GM18517 (cell line): ENCODE data around the gene LCA5L.

Experiments used
- ATAC-seq: cut with Tn5 transposase; IDR thresholded peaks from one replicate; pipeline ENCODE4 v1.9.1; 2021; ENCODE audit warnings: mild to moderate bottlenecking, moderate library complexity; ENCODE audit not compliant: unreplicated experiment

LCA5L gene

DNA sequence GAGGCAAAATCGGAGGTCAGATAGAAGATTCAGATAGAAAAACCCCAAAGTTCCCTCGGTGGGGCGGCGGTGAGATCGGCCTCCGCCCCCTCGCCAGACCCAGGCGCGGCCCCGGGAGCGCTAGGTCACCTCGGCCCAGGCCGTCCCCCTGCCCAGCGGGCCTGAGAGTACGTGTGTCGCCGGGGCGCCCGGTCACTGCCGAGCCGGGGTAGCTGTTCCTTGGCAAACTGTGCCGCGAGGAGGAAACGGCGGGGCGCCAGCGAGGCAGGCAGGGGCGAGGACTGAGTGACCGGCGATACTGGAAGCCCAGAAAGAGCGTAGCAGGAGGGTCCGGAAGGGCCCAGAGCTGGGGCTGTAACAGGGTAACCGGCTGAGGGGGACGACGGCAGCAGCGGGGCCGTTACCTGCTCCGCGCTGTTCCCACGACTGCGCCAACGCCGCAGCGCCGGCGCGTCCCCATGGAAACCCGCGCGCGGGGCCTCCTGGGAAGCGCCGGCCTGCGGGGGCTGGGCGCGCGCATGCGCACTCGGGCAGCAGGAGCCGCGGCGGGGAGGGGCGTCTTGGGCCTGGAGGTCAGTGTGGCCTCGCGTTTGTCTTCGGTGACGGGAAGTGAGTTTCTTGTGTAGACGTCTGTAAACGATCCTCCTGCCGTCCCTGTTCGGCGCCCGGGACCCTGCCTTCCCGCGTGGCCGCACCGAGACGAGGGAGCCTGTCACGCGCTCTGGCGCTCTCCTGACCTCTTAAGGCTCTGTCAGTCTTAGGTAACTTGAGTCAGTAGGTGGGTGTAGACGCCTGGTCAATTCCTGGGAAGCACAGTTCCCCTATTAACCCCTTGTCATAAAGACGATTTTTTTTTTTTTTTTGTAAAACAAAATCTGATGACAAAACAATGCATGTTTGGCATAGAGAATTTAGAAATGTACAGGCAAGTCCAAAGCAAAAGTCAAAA is at the start of gene LCA5L:
Gene LCA5L, minus strand, starts transcription at position 458 of the 949 bp plus-strand sequence. CDS start 17,285 bp downstream, outside the sequence.
- peak; percentile 81 for ATAC-seq

DNA sequence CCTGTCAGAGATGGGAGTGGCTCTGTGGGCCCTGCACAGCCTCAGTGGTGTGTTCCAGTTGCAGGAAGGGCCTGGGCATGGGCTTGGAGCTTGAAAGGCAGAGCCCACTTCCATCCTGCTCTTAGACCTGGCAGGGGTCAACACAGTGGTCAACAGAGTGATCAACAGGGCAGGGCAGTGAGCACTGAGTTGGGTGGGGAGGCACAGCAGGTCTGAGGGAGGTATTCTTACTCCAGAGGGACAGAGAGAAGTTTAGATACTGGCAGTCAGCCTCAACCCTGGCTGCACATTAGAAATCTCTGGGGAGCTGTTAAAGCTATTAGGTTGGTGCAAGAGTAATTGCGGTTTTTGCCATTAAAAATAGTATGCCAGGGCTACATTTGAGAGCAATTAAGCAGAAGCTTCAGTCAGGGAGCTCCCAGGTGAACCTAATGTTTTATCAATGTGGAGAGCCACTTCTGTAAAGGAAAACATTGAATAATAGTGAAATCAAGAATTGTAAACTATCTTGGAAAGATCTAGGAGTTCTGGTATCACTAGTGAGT is 43.9 kb upstream of the LCA5L start:
- ATAC-seq = no peak

DNA sequence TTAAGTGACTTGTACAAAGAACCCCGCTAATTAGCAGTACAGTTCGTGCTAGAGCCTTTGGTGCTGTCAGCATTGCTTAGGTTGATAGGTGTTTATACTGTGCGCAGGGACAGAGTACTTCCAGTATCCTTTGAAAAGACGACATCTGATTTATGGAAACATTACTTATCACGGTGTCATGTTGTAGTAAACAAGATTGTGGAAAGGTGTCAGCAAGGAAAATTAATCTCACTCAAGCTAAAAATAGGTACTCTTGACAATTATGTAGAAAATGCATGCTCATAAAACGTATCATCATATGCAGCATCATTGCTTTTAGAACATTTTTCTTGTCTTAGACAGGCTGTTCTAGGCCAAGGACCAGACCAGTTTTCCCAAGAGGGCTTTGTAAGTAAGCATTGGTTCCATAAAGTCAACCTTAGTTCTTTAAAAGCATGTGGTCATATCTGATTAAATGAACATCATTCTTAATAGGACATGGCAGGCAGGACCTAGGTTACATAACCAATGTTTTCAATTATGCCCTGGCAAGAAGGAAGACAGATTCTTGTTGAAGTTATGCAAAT is 39.2 kb upstream of the LCA5L start:
- no peak for ATAC-seq

DNA sequence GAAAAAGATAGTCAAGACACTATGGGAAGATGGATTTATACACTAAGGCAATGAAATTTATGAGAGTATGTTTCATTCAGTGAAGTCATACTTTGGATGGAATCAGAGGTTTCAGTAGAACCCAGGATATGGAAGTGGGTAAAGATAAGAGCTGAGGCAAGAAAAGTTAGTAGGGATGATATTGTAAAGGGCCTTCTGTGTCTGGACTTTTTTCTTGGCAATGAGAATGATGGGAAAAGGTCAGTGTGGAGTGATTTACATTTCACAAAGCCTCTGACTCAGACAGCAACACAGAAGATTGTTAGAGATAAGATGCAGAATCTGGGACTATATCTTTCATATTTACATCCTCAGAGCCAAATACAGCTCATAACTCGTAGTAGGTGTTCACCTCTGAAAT is 38.3 kb upstream of the LCA5L start:
- no peak for ATAC-seq

DNA sequence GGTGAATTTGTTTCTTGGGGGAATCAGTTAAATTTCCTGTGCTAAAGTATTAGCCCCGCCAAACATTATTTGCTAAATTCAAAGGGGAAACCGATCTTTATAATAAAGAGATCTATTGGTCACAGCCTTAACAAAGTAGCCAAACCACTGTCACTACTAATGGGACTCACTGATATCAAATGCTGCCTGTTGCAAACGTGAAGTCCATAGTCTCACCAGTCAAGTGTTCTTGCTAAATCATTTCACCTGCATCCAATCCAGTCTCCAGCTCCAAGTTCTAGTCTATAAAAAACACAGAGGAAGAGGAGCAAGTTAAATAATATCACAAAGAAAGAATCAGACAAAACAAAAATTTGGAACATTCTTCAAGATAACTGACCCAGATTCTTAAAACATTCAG is 36.3 kb upstream of the LCA5L start:
- ATAC-seq = no peak

DNA sequence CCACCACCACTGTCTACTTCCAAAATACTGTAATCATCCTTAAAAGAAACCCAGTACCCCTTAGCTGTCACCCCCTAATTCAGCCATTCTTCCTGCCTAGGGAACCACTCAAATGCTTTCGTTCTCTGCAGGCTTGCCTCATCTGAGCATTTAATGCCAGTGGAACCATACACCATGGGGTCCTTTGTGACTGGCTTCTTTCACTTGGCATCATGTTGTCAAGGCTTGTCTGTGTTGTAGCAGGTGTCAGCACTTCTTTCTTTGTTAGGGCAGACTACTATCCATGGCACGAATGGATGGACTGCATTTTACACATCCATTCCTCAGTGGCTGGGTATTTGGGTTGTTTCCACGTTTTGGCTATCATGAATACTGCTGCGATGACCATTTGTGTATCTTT is 34.7 kb upstream of the LCA5L start:
- no peak for ATAC-seq

DNA sequence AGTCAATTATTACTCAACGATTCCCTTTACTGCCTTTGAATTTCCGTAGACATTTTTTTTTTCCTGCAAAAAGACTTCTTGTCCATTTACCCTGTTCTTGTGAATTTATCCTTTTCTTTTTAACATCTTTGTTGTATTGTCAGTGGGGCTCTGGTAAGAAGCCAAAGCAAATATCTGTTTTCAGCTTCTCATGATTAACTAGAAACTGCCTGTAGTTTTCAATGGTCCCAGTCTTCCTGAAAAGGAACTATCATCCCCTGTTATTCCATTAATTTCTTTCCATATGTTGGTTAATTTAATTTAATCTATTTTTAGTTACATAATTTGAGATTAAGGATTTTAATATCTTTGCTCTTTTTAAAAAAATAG is 34.2 kb upstream of the LCA5L start:
- no peak for ATAC-seq

DNA sequence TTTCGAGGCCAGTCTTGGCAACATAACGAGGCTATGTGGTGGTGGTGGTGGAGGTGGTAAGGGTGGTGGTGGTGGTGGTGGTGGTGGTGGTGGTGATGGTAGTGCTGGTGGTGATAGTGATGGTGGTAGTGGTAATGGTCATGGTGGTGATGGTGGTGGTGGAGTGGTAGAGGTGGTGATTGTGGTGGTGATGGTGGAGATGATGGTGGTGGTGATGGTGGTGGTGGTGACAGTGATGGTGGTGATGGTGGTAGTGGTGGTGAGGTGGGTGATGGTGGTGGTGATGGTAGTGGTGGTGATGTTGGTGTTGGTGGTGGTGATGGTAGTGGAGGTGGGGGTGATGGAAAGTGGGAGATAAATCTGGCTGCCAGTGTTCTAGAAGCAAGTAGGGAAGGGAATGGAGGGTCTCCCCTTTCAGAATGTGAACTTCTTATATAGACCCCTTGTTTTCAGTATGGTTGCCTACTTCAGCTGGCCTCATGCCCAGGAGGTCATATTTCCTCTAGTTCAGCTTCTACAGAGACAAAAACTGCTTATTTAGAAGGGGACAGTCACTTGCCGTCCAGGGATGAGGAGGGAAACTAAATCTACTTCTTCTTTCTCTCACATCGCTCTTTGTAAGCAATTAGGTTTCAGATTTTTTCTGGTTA is 33.7 kb upstream of the LCA5L start:
- no peak for ATAC-seq

DNA sequence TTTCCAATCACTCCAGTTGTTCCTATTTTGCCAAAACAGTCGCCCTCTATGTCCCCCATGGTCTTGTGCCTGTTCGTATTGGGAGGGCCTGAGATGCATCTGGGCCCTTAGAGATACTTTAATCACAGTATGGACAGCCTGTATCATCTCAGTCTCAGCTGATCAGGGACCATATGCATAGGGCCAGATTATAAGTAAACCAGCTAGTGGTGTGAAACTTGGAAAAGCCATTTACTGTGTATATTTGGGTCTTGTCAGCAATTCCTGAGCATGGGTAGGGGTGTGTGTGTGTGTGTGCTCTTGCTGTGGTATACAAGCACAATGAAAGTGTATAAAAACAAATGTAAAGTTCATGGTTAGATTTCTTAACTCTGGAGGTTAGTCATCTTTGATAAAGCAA is 29.0 kb upstream of the LCA5L start:
- no peak for ATAC-seq

DNA sequence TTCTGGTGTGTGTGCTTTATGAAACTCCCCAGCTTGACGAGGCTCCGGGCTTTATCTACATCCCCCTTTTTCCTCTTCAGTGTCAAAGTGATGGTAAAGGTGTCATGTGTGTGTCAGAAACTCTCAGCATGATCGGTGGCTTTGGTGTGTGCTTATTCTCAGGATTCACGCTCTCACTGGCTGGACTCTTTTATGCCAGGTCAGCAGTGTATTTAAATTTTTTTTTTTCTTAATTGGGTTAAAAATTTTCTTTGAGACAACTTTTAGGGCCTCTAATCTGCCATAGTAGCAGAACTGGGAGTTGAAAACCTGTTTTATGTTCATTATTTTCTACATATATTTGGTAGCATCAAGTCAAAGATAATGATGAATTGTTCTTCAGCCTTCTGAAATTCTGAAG is 27.2 kb upstream of the LCA5L start:
- no peak for ATAC-seq

DNA sequence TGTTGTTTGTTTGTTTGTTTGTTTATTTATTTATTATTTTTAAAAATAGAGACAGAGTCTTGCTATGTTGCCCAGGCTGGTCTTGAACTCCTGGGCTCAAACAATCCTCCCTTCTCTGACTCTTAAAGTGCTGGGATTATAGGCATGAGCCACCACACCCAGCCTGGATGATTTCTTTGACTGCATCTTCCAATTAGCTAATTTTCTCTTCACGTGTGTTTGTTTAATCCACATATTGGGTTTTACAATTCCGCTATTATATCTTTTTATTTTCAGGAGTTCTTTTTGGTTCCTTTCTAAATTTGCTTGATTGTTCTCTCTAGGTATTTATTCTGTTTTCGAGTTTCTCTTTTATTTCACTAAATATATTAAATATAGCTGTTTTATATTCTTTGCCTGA is 26.0 kb upstream of the LCA5L start:
- ATAC-seq = no peak

DNA sequence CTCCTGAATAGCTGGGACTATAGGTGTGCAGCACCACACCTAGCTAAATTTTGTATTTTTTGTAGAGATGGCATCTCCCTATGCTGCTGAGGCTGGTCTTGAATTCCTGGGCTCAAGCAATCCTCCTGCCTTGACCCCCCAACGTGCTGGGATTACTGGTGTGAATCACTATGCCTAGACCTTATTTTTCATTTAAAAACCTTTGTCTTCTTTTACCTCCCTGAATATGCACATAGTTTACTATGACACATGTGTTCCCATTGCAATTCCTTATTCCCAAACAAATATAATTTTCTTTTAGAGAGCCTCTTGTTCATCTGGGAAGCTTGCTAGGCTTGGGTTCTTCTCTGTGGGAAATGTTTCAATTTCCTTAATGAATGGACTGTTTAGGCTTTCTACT is 23.0 kb upstream of the LCA5L start:
- ATAC-seq = no peak

DNA sequence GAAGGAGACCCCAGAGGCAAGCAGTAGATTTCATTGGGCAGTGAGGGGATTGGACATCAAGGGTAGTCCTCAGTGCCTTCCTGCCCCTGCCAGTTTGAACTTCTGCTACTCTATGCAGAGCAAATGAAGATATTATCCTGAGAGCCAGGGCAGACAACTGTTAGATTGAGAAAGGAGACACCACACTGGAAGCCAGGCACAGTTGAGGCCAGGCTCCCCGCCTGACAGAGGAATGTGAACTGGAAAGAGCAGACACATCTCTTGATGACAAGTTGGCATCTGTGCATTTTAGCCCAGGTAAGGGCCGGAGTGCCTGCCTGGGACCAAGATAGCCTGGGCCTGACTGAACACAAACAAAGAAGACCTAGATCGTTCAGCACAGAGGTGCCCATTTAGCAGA is 22.2 kb upstream of the LCA5L start:
- ATAC-seq = no peak

DNA sequence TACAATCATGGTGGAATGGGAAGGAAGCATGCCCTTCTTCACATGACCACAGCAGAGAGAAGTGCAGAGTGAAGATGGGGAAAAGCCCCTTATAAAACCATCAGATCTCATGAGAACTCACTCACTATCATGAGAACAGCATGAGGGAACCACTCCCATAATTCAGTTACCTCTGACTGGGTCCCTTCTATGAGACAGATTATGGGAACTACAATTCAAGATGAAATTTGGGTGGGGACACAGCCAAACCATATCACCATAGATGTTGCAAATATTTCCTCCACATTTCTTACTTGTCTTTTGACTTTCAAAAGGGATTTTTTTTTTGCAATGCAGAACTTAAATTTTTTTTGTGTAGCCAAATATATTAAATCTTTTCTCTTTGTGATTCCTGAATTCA is 21.0 kb upstream of the LCA5L start:
- ATAC-seq = no peak

DNA sequence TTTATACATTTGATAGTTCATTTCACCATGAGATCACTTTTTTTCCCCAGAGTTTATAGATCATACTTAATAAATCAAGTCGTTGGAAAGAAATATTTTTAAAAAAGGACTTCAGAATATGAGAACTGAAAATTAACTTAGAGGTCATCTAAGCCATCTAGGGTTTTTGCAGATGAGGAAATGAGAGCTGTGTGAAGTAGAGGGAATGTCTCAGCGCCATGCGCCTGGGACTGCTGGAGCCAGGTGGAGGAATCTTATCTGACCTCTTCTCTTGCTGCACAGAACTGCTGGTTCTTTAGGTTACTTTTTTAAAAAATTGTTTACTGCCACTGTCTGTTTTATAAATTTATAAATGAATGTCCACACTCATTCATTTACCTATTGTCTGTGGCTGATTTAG is 17.7 kb upstream of the LCA5L start:
- no peak for ATAC-seq

DNA sequence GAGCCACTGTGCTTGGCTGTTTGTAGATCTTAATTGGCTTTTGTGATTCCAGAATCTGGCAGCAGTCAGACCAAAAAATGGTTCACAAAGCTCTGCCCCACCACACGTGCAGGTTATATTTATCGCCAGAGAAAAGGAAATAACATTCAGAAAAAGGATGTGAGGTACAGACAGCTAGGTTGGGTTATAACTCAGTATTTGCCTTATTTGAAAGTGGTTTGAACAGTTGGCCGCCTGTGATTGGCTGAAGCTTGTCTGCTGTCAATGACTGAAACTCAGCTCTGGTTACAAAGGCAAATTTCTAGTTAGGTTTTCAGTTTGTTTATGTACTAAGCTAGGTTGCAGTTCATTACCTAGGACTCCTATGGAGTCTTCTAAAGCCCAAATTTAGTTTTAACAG is 15.8 kb upstream of the LCA5L start:
- ATAC-seq = peak; percentile 75

DNA sequence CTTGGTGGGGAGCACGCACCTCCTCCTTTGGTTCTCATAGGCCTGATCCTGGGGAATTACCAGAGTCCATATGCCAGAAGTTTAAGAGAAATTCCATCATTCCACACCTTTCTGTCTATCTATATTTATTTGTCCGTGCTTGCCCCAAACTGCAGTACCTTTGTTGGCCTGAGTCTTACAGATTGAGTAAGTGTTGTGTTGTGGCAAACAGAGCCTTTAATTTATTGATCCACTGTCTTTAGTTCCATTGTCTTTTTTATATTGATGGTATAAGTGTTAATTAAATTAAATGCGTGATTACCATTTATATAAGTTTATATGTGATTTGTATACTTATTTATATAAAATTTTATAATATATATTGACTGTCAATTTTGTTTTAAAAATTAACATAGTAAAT is 11.1 kb upstream of the LCA5L start:
- ATAC-seq = no peak

DNA sequence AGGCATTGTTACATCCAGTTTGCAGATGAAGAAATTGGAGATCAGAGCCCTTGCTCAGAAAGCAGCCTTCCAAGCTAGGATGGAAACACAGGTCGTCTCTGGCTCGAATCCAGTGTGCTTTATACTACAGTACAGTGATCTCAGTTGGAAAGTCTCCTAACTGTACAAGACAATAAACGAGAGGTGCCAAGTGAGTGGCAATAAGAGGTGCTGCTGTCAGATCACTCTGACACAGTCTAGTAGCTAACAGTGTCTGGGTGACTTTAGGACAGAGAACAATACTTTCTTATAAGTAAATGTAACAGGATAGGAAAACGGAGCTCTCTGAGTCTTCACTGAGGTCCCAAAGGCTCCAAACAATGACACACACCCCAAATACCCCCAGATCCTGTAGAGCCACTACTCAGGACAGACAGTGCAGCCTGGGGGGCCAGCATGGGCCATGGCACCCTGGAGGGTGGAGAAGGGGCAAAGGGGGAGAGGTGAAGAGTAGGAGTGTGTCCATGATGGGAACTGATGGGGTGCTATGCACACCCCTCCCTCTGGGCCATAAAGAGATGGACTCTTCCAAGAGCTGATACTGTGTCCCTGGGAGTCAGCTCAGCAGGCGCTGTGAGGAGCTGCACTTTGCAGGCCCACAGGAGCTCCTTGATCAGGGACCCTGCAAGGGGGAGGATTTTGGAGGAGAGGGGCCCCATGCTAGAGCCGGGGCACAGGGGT is 9.5 kb upstream of the LCA5L start:
- no peak for ATAC-seq

DNA sequence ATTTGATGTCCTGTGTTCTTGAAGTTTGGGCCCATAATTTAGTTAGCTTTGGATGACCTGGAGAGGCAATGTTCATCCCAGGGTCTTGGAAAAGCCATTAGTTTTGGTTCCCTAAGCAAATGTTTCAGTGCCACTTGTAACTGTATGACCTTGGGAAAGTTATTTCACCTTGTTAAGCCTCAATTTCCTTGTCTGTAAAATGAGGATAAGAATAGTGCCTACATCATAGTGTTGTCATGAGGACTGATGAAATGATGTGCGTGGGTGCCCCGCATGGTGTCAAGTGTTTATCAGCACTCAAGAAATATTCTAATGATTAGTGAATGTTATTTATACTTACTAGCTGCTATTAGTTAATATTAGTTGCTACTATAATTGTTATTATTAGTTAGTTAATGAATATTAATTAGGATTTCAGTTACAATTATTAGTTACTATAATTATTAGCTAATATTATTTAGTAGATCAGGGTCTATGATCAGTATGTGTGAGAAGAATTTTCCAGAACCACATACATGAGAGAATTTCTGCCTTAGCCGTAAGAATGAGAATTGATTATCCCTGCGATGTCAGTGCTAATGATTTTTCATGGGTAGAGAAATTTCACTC is 8.1 kb upstream of the LCA5L start:
- ATAC-seq = no peak

DNA sequence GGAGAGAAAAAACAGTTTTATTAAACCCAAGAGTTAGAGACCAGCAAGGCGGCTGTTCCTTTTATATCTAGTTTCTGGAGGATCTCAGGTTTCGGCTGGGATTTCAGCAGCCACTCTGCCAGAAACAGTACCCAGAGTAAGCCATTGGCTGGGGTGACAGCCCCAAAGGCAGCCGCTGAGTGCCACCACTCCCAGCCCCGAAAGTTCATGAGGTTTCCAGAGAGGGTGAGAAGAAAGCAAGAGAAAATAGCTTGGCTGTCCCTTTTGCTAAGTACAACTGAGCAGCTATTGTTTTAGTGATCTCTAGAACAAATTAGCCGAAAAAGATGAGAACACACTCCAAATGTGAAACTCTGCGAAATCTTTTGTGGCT is 7.4 kb upstream of the LCA5L start:
- ATAC-seq = no peak
